Fibroblast of the aortic adventitia (primary cell): ENCODE results near the gene EMX1. TPM values are rescaled to one million over a fixed set of nuclear protein-coding genes. Genes with fewer than 3 reads are reported as not detected.

Experiments used
- DNase-seq: peaks from one replicate; pipeline ENCODE4 v3.0.0-alpha.2; 2010; ENCODE audit warnings: low read depth
- H3K4me3 ChIP-seq: 2 replicates; pipeline ENCODE4 v1.5.1; 2011; ENCODE audit warnings: low read depth, mild to moderate bottlenecking, control low read depth, low read length, moderate library complexity
- total RNA-seq: library from RNA; depleted of rRNA; stranded (reverse); fragments of >200 nt; gene quantifications from 2 replicates; pipeline ENCODE4 v1.2.3, GENCODE V29; 2012; ENCODE audit warnings: low replicate concordance
- TF ChIP-seq, protein P1 (sequence below): IDR thresholded peaks from 2 replicates; pipeline ENCODE4 v1.5.1; 2011; ENCODE audit warnings: mild to moderate bottlenecking, low read length, control low read depth, inconsistent platforms; ENCODE audit not compliant: insufficient read depth

The EMX1 gene
- total RNA-seq: not detected in 2 replicates

DNA sequence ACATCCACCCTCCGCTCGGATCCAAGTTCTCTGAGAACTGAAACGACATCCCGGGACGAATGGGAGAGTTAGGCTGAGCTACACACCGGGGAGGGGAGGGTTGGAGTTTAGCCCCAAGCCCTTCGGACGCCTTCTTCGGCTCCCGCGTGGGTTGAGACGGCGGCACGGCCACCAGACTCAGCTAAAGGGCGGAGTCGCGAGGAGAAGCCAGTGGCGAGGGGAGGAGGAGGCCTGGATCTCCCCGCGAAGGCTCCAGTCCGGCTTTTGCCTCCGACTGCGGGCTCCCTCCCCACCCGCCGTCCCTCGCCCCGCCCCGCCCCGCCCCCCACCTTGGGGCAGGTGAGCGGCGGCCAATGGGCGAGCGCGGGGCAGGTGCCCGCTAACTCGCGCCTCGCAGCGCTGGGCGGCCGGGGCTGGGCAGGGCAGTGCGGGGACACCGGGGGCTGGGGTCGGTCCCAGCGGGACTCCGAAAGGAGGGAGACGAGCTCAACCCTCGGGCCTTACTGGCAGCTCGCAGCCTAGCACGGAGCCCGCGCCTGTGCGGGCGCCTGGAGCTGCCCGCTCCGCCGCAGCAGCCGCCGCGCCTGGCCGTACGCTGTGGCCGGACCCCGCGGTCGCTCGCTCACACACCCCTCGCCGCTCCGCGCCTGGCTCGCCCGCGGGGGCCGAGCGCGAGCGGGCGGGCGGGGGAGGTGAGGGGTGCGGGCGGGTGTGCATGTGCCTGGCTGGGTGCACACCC is at the start of gene EMX1:
EMX1 (plus strand) TSS at position 382 of the 739 bp plus-strand sequence; CDS start at position 716, 334 bp downstream.
- no peak for DNase-seq
- TF ChIP-seq, protein P1, sequence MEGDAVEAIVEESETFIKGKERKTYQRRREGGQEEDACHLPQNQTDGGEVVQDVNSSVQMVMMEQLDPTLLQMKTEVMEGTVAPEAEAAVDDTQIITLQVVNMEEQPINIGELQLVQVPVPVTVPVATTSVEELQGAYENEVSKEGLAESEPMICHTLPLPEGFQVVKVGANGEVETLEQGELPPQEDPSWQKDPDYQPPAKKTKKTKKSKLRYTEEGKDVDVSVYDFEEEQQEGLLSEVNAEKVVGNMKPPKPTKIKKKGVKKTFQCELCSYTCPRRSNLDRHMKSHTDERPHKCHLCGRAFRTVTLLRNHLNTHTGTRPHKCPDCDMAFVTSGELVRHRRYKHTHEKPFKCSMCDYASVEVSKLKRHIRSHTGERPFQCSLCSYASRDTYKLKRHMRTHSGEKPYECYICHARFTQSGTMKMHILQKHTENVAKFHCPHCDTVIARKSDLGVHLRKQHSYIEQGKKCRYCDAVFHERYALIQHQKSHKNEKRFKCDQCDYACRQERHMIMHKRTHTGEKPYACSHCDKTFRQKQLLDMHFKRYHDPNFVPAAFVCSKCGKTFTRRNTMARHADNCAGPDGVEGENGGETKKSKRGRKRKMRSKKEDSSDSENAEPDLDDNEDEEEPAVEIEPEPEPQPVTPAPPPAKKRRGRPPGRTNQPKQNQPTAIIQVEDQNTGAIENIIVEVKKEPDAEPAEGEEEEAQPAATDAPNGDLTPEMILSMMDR: no peak

DNA sequence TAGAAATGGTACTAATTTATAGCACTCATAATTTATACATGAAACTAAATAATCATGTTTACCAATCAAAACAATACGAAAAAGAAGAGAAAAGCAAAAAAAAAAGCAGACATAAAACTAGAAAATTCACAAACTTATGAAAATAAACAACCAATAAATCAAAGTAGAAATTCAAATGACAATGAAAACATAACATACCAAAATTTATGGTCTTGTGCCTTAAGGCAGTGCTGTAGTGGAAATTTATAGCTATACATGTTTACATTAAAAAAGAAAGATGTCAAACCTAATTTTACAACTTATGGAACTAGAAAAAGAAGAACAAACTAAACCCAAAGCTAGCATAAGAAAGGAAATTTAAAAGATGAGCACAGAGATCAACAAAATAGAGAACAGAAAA is 46.3 kb upstream of the EMX1 start:
- TF ChIP-seq, protein P1: no peak
- DNase-seq: no peak
- H3K4me3 ChIP-seq: no peak overlapping the region

More for the DNA sequence above, at the start of gene EMX1:
- H3K4me3 ChIP-seq: no peak within 1 kb of the TSS

DNA sequence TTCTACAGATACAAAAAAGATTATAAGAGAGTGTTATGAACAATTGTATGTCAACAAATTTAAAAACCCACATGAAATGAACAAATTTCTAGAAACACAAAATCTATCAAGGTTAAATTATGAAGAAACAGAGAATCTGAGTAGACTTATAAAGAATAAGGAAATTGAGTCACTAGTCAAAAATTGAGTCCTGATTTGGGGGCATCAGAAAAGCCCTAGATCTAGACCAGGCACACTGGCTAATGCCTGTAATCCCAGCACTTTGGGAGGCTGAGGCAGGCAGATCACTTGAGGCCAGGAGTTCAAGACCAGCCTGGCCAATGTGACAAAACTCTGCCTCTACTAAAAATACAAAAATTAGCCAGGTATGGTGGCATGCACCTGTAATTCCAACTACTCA is 45.4 kb upstream of the EMX1 start:
- no peak for DNase-seq
- TF ChIP-seq, protein P1: no peak
- no peak overlapping the region for H3K4me3 ChIP-seq

DNA sequence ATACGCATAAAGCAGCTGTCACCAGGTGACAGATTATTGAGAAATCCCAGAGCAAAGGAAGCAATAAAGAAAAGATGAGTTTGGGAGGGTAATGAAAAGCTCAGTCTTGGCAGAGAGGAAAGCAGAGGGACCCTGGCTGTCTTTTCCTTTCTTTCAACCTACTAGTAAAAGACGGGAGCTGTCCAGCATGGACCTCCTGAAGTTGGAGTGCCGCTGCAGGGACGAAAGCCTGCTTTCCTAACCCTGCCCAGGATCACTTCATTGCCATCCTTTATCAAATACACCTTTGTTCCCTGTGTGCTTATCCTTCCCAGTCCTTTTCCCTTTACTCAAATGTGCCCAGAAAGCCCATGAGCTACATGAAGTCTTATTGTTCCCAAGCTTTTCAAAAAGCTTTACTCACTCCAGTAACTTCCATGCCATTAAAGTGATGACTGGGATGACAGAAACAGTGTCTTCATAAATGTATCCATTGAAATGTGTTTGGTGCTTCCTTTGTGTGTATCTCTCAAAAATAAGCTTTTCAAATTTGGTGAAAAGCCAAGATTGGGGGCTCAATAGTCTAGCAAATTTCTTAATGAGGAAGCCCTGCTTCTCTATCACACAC is 33.9 kb upstream of the EMX1 start:
- TF ChIP-seq, protein P1: no peak
- H3K4me3 ChIP-seq: no peak overlapping the region
- DNase-seq: peak; percentile 58

DNA sequence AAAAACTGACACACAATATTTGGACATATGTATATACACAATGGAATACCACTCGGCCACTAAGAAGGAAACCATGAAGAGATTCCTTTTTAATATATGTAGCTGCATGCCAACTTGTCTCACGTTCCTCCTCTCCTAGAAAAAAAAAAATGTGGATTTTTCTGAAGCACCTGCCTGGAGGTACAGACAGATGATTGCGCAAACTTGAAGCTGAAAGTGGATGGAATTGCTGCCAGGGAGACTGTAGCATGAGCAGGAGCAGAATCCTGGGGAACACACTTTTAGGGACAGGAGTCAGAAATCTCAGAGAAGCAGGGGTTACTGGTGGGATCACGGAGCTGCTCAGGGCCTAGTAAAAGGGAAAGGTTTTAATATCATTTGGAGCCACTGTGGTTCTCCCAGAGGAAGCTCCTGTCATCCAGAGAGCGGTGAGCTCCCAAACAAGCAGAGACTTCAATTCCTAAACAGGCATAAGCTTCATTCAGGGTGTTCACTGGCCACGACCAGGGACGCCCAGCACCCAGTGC is 30.8 kb upstream of the EMX1 start:
- DNase-seq: no peak
- H3K4me3 ChIP-seq: peak overlapping the region; percentile 74
- TF ChIP-seq, protein P1: no peak

DNA sequence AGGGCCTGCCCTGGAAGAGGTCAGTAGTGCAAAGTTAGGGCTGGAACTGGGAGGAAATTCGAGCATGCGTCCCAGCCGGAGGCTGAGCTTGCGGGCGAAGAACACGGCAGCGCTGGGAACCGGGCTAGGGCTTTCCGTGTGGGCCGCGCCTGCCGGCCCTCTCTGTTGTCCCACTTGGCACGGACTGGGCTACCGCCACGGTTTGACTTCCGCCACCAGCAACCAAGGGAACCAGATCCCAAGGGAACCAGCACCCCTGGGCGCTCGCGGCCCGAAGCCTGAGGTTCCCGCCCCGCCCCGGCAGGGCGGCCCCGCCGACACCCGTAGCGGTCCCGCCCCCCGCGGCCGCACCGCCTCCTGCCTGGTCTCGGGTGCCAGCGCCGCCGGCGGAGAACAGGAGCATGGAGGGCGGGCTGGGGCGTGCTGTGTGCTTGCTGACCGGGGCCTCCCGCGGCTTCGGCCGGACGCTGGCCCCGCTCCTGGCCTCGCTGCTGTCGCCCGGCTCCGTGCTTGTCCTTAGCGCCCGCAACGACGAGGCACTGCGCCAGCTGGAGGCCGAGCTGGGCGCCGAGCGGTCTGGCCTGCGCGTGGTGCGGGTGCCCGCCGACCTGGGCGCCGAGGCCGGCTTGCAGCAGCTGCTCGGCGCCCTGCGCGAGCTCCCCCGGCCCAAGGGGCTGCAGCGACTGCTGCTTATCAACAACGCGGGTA is 30.1 kb upstream of the EMX1 start, which contains the start of gene SPR:
SPR (plus strand) TSS at position 377 of the 708 bp plus-strand sequence; CDS start at position 402, 25 bp downstream.
- DNase-seq: peak; percentile 45
- TF ChIP-seq, protein P1: no peak
- peak within 1 kb of the TSS; percentile 74 for H3K4me3 ChIP-seq
